ENCODE measurements around the gene OR8B3.

OR8B3 gene

GRCh38 chr11:124359566-124359965 is 39.3 kb downstream of the OR8B3 start:
- no peak overlapping the region for H3K27ac ChIP-seq
- TF ChIP-seq, protein P1, sequence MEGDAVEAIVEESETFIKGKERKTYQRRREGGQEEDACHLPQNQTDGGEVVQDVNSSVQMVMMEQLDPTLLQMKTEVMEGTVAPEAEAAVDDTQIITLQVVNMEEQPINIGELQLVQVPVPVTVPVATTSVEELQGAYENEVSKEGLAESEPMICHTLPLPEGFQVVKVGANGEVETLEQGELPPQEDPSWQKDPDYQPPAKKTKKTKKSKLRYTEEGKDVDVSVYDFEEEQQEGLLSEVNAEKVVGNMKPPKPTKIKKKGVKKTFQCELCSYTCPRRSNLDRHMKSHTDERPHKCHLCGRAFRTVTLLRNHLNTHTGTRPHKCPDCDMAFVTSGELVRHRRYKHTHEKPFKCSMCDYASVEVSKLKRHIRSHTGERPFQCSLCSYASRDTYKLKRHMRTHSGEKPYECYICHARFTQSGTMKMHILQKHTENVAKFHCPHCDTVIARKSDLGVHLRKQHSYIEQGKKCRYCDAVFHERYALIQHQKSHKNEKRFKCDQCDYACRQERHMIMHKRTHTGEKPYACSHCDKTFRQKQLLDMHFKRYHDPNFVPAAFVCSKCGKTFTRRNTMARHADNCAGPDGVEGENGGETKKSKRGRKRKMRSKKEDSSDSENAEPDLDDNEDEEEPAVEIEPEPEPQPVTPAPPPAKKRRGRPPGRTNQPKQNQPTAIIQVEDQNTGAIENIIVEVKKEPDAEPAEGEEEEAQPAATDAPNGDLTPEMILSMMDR (conservative IDR thresholded peaks at IDR 0.05) = no peak

- TF ChIP-seq, protein P1 (conservative IDR thresholded peaks at IDR 0.05) = no peak
- no peak overlapping the region for H3K27ac ChIP-seq
These were observed 52.4 kb downstream of the OR8B3 start for GRCh38 chr11:124346311-124346955.
